Esophagus muscularis mucosa (tissue), 3 donors: Measurements from ENCODE around the gene SYT6.

ENCODE experiments used
- POLR2A ChIP-seq: fragments of 450-650 bp; IDR thresholded peaks from one replicate; pipeline ENCODE4 v1.6.1; 2017; ENCODE audit warnings: antibody characterized with exemption, moderate library complexity, mild to moderate bottlenecking, low read depth
- POLR2AphosphoS5 ChIP-seq, 2 donors: sonication (generic); formaldehyde crosslinking; IDR thresholded peaks; one replicate each; pipeline ENCODE4 v1.6.1; 2017; ENCODE audit warnings: antibody characterized with exemption in 2 of 2
- TF ChIP-seq, protein P1 (sequence below), 3 experiments: fragments of 200-600 bp in 2 of 3; fragments of 450-650 bp in 1 of 3; sonication (generic) in 2 of 3; IDR thresholded peaks; one replicate each; pipeline ENCODE4 v1.5.1; 2017 to 2019; ENCODE audit warnings: antibody characterized with exemption in 3 of 3, mild to moderate bottlenecking in 2 of 3, moderate library complexity in 1 of 3

DNA sequence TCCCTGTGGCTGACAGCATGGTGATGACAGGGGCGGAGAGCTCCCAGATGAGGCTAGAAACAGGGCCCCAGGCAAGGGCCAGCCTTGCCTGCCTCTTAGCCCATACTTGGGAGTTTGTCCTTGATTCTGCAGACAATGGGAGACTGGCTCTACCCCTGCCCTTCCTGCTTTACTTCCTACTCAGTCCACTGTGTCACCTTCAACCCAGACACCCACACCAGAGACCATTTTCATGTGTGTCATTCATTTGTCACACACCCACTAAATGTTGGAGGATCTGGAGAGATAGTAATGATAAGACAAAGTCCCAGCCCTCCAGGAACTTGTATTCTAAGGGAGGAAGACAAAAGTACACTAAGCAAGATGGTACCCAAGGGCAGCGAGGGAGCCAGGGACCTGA is 43.7 kb downstream of the SYT6 start:
- no peak for TF ChIP-seq POLR2A
- TF ChIP-seq, protein P1, sequence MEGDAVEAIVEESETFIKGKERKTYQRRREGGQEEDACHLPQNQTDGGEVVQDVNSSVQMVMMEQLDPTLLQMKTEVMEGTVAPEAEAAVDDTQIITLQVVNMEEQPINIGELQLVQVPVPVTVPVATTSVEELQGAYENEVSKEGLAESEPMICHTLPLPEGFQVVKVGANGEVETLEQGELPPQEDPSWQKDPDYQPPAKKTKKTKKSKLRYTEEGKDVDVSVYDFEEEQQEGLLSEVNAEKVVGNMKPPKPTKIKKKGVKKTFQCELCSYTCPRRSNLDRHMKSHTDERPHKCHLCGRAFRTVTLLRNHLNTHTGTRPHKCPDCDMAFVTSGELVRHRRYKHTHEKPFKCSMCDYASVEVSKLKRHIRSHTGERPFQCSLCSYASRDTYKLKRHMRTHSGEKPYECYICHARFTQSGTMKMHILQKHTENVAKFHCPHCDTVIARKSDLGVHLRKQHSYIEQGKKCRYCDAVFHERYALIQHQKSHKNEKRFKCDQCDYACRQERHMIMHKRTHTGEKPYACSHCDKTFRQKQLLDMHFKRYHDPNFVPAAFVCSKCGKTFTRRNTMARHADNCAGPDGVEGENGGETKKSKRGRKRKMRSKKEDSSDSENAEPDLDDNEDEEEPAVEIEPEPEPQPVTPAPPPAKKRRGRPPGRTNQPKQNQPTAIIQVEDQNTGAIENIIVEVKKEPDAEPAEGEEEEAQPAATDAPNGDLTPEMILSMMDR (IDR thresholded peaks at IDR 0.05) = no peak
- no peak for TF ChIP-seq POLR2AphosphoS5 (IDR thresholded peaks at IDR 0.05)
